Ishikawa (cell line): ENCODE data around the gene KCNIP3.

Experiments
- CEBPB ChIP-seq: IDR thresholded peaks from 2 replicates; pipeline ENCODE4 v1.6.1; 2012
- CREB1 ChIP-seq: IDR thresholded peaks from 2 replicates; pipeline ENCODE4 v1.6.1; 2012; ENCODE audit warnings: low read depth

DNA sequence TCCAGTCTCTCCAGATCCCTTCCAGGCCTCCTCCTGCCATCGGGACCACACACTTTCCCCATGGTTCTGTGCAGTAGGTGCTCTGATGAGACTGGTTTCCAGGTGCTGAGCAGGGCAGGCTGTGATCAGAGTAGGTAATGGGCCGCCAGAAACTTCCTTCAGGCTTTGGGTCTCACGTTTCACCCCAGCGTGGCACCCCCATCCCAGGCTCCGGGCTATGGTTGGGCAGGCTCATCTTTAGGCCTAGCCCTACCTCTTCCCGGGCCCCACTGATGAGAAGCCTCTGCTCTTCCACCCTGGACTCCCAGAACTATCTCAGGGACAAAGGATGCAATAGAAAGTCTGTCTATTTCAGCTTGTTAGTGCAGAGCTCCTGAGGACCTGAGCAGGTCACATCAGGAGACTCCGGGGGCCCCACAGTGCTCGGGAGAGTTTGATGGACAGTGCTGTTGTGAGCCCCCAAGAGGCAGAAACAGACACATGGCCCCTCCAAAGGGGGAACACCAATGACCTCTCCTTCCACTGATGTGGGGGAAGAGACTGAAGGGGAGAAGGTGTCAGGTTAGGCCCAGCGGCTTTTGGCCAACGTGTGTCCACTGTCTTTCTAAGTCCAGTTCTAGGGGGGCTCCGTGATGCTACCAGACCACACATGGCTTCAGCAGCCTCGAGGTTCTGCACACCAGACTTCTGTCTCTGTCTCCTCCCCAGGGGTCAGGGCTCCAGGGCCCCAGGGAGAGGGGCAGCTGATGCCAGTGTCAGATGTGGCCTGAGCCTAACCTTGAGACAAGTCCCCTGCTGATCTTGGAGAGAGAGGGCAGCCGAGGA lies 28.7 kb upstream of the KCNIP3 start:
- no peak for TF ChIP-seq CREB1
- no peak for TF ChIP-seq CEBPB
